ENCODE data around the gene KLHL29. TPM values are rescaled to one million over a fixed set of nuclear protein-coding genes. Genes with fewer than 3 reads are reported as not detected.

The KLHL29 gene
- total and polyA plus RNA-seq, 10 of the 15 experiments (the other 5 are each of a cell fraction or from before 2014, with no cell fraction given): 1.4 to 19.5 (median 6.1) TPM

GRCh38 chr2:23375448-23375847, 9.5 kb upstream of the KLHL29 start (continued):
- TF ChIP-seq, protein P1, sequence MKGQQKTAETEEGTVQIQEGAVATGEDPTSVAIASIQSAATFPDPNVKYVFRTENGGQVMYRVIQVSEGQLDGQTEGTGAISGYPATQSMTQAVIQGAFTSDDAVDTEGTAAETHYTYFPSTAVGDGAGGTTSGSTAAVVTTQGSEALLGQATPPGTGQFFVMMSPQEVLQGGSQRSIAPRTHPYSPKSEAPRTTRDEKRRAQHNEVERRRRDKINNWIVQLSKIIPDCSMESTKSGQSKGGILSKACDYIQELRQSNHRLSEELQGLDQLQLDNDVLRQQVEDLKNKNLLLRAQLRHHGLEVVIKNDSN (IDR thresholded peaks at IDR 0.05; ENCODE audit: borderline replicate concordance, extremely low read length, insufficient read depth, low read depth, low read length): peak; percentile 53
- TF ChIP-seq CHD4 (IDR thresholded peaks at IDR 0.05): no peak

DNA sequence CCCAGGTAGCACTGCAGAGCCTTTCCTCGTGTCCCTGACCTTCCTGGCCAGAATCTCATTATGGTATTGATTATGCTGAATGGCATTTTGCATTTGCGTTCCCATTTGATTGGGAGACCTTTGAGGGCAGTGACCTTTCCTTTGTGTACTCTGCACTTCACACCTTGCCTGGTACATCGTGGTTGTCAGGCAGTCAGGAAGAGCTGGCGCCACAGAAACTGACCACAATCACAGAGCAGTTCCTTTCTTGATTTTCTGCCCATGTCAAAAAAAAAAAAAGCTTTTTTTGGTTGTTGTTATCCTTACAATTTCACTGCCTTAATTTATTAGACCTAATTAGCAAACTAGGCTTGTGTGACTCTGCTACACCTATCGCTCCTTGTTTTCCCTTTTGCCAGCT, 8.9 kb upstream of the KLHL29 start:
- Histone ChIP-seq H2AFZ (ENCODE audit: control insufficient read depth, low read depth, low read length) (no peak overlapping the region), H3K27me3 (replicated peaks in 1 of 2; ENCODE audit: control insufficient read depth in 2 of 2, insufficient read depth in 2 of 2, low read length in 1 of 2) (no peaks in the 10 kb centered on the region), H3K4me1 (ENCODE audit: control insufficient read depth, insufficient read depth, low read length) (peaks cover 35% of the 10 kb centered on the region), H3K9ac (ENCODE audit: control insufficient read depth, insufficient read depth, low read length) (no peak overlapping the region), H4K20me1 (ENCODE audit: control insufficient read depth, insufficient read depth) (no peaks in the 10 kb centered on the region), H3K27ac (ENCODE audit: control insufficient read depth, insufficient read depth) (no peak overlapping the region), H3K79me2 (ENCODE audit: control insufficient read depth, insufficient read depth, low read length) (no peaks in the 10 kb centered on the region), H3K4me2 (ENCODE audit: control insufficient read depth, insufficient read depth) (peak overlapping the region; percentile 13; the same call in 1 of the 2 replicates), H3K36me3 (ENCODE audit: control insufficient read depth in 2 of 2, insufficient read depth in 2 of 2, low read length in 1 of 2) (no peaks in the 10 kb centered on the region), H3K4me3 (no peak overlapping the region), H3K9me3 (replicated peaks; ENCODE audit: control insufficient read depth, insufficient read depth, low read length) (no peaks in the 10 kb centered on the region)
- intact Hi-C loops (cut with micrococcal nuclease; ENCODE audit: unreplicated experiment): no loop called here
- ATAC-seq (no peak), FAIRE-seq (no peak), DNase-seq (ENCODE audit: low read depth, low spot score) (no peak)
- TF ChIP-seq RUNX3 (IDR thresholded peaks at IDR 0.05; ENCODE audit: low read length): peak; percentile 66
- no peak for TF ChIP-seq BMI1 (IDR thresholded peaks at IDR 0.05; ENCODE audit: borderline replicate concordance)
- TF ChIP-seq, protein P2, sequence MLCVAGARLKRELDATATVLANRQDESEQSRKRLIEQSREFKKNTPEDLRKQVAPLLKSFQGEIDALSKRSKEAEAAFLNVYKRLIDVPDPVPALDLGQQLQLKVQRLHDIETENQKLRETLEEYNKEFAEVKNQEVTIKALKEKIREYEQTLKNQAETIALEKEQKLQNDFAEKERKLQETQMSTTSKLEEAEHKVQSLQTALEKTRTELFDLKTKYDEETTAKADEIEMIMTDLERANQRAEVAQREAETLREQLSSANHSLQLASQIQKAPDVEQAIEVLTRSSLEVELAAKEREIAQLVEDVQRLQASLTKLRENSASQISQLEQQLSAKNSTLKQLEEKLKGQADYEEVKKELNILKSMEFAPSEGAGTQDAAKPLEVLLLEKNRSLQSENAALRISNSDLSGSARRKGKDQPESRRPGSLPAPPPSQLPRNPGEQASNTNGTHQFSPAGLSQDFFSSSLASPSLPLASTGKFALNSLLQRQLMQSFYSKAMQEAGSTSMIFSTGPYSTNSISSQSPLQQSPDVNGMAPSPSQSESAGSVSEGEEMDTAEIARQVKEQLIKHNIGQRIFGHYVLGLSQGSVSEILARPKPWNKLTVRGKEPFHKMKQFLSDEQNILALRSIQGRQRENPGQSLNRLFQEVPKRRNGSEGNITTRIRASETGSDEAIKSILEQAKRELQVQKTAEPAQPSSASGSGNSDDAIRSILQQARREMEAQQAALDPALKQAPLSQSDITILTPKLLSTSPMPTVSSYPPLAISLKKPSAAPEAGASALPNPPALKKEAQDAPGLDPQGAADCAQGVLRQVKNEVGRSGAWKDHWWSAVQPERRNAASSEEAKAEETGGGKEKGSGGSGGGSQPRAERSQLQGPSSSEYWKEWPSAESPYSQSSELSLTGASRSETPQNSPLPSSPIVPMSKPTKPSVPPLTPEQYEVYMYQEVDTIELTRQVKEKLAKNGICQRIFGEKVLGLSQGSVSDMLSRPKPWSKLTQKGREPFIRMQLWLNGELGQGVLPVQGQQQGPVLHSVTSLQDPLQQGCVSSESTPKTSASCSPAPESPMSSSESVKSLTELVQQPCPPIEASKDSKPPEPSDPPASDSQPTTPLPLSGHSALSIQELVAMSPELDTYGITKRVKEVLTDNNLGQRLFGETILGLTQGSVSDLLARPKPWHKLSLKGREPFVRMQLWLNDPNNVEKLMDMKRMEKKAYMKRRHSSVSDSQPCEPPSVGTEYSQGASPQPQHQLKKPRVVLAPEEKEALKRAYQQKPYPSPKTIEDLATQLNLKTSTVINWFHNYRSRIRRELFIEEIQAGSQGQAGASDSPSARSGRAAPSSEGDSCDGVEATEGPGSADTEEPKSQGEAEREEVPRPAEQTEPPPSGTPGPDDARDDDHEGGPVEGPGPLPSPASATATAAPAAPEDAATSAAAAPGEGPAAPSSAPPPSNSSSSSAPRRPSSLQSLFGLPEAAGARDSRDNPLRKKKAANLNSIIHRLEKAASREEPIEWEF (IDR thresholded peaks at IDR 0.05; ENCODE audit: insufficient replicate concordance, low read depth, low read length): no peak
- TF ChIP-seq TARDBP (IDR thresholded peaks at IDR 0.05; ENCODE audit: borderline replicate concordance): no peak
- TF ChIP-seq NRF1 (conservative IDR thresholded peaks at IDR 0.05; ENCODE audit: low read depth, low read length): no peak
- TF ChIP-seq SPI1 (IDR thresholded peaks at IDR 0.05; ENCODE audit: borderline replicate concordance, insufficient read depth, low read depth, low read length): peak; percentile 39; the same call in 1 of the 2 replicates
- ChIA-PET RAD21 (ENCODE audit: unreplicated experiment) (interaction anchor here (1.4 kb wide), 1 partner anchor 26 kb away, joined by 3 read pairs; no protein-coding TSS in a partner anchor), CTCF (interaction anchor here (0.8 to 3.2 kb wide), 5 partner anchors 9 to 177 kb away, joined by 3 to 10 read pairs (median 4); no protein-coding TSS in a partner anchor), POLR2A (interaction anchor here (1.0 to 1.4 kb wide), 2 partner anchors 11 to 78 kb away, joined by 3 to 4 read pairs; no protein-coding TSS in a partner anchor), SMC1A (ENCODE audit: uncharacterized antibody, unreplicated experiment) (interaction anchor here (0.7 to 2.5 kb wide), 7 partner anchors 9 to 75 kb away, joined by 3 to 8 read pairs (median 4); partner anchors contain the start of gene KLHL29)
- in situ Hi-C loops (cut with MboI): loop anchor here (25.0 kb wide), 1 partner anchor 986 kb away; the partner anchor contains the start of gene ITSN2
- BruUV-seq (replicated peaks): no TSS peak
- 50% methylated on average over 5 of the region's 5 CpGs for WGBS (ENCODE audit: insufficient coverage, insufficient replicate concordance, low lambda C conversion rate, missing lambda C conversion rate)
